ENCODE results near the gene CAB39L. TPM values are rescaled to one million over a fixed set of nuclear protein-coding genes. Genes with fewer than 3 reads are reported as not detected.

CAB39L gene
- polyA plus RNA-seq, 1 donor from 2014 or later: 40.3 TPM

- no peak for TF ChIP-seq EP300 (conservative IDR thresholded peaks at IDR 0.05; ENCODE audit: poor library complexity, severe bottlenecking)
- TF ChIP-seq TAF1 (IDR thresholded peaks at IDR 0.05; ENCODE audit: low read depth): no peak
- no peak for TF ChIP-seq POLR2AphosphoS5 (IDR thresholded peaks at IDR 0.05)
These were observed 143.6 kb downstream of the CAB39L start (continued) for GRCh38 chr13:49300276-49300675.

- Histone ChIP-seq H3K9me3 (ENCODE audit: low read length) (no peaks in the 10 kb centered on the region), H3K9ac (ENCODE audit: low read length) (no peak overlapping the region), H3K79me2 (replicated peaks; ENCODE audit: insufficient read depth, low read length) (no peaks in the 10 kb centered on the region), H4K20me1 (ENCODE audit: insufficient read depth) (no peaks in the 10 kb centered on the region), H3K27ac (ENCODE audit: low read length) (no peak overlapping the region), H3K4me3 (ENCODE audit: low read length) (no peak overlapping the region), H3K9me2 (ENCODE audit: insufficient read depth, low read length) (no peaks in the 10 kb centered on the region), H3K36me3 (ENCODE audit: insufficient read depth, low read length) (no peaks in the 10 kb centered on the region), H3K4me2 (ENCODE audit: low read length) (no peak overlapping the region), H3K27me3 (ENCODE audit: insufficient read depth, low read depth, low read length) (no peaks in the 10 kb centered on the region), H2AFZ (ENCODE audit: low read depth, low read length) (no peak overlapping the region), H3F3A (ENCODE audit: insufficient read depth, low read length, poor library complexity, severe bottlenecking) (no peaks in the 10 kb centered on the region)
- TF ChIP-seq POLR2AphosphoS5 (IDR thresholded peaks at IDR 0.05) (no peak), SMC3 (conservative IDR thresholded peaks at IDR 0.05; ENCODE audit: poor library complexity) (no peak)
These were observed 144.8 kb downstream of the CAB39L start for GRCh38 chr13:49298903-49299605.

GRCh38 chr13:49298416-49298815, 145.4 kb downstream of the CAB39L start:
- Histone ChIP-seq H3K9ac (ENCODE audit: low read length) (no peak overlapping the region), H4K20me1 (ENCODE audit: insufficient read depth) (no peaks in the 10 kb centered on the region), H3K79me2 (replicated peaks; ENCODE audit: insufficient read depth, low read length) (no peaks in the 10 kb centered on the region), H3K36me3 (ENCODE audit: insufficient read depth, low read length) (no peaks in the 10 kb centered on the region), H3K27me3 (ENCODE audit: insufficient read depth, low read depth, low read length) (no peaks in the 10 kb centered on the region), H3K9me3 (ENCODE audit: low read length) (no peaks in the 10 kb centered on the region), H3K4me2 (ENCODE audit: low read length) (no peak overlapping the region), H3K4me3 (ENCODE audit: low read length) (no peak overlapping the region), H3K9me2 (ENCODE audit: insufficient read depth, low read length) (no peaks in the 10 kb centered on the region), H2AFZ (ENCODE audit: low read depth, low read length) (no peak overlapping the region), H3K27ac (ENCODE audit: low read length) (no peak overlapping the region), H3F3A (ENCODE audit: insufficient read depth, low read length, poor library complexity, severe bottlenecking) (no peaks in the 10 kb centered on the region)
- TF ChIP-seq MXI1 (conservative IDR thresholded peaks at IDR 0.05; ENCODE audit: poor library complexity, severe bottlenecking): no peak
- no peak for TF ChIP-seq POLR2AphosphoS5 (IDR thresholded peaks at IDR 0.05)
- no peak for TF ChIP-seq REST (IDR thresholded peaks at IDR 0.05; ENCODE audit: borderline replicate concordance)
- TF ChIP-seq, protein P1, sequence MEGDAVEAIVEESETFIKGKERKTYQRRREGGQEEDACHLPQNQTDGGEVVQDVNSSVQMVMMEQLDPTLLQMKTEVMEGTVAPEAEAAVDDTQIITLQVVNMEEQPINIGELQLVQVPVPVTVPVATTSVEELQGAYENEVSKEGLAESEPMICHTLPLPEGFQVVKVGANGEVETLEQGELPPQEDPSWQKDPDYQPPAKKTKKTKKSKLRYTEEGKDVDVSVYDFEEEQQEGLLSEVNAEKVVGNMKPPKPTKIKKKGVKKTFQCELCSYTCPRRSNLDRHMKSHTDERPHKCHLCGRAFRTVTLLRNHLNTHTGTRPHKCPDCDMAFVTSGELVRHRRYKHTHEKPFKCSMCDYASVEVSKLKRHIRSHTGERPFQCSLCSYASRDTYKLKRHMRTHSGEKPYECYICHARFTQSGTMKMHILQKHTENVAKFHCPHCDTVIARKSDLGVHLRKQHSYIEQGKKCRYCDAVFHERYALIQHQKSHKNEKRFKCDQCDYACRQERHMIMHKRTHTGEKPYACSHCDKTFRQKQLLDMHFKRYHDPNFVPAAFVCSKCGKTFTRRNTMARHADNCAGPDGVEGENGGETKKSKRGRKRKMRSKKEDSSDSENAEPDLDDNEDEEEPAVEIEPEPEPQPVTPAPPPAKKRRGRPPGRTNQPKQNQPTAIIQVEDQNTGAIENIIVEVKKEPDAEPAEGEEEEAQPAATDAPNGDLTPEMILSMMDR (IDR thresholded peaks at IDR 0.05; ENCODE audit: poor library complexity, severe bottlenecking): no peak
- TF ChIP-seq SMC3 (conservative IDR thresholded peaks at IDR 0.05; ENCODE audit: poor library complexity): no peak
- no peak for TF ChIP-seq TAF1 (IDR thresholded peaks at IDR 0.05; ENCODE audit: low read depth)
- TF ChIP-seq EP300 (conservative IDR thresholded peaks at IDR 0.05; ENCODE audit: poor library complexity, severe bottlenecking): no peak
- TF ChIP-seq RAD21 (conservative IDR thresholded peaks at IDR 0.05): no peak
- no peak for TF ChIP-seq EZH2 (IDR thresholded peaks at IDR 0.05; ENCODE audit: borderline replicate concordance, insufficient read depth, low read length, poor library complexity, severe bottlenecking)
